Skeletal muscle satellite cell (primary cell): Measurements from ENCODE around the gene SORL1.
"Not testable (repeated sequence)": the region's sequence is repeated elsewhere in the genome, so short reads cannot be mapped to it uniquely, and the experiment has no call there.

Experiments used
- H3K27me3 ChIP-seq: 2 replicates; pipeline ENCODE4 v1.7.0; 2013; ENCODE audit warnings: low read length; ENCODE audit not compliant: control insufficient read depth, insufficient read depth
- H3K36me3 ChIP-seq: 2 replicates; pipeline ENCODE4 v1.7.0; 2013; ENCODE audit warnings: mild to moderate bottlenecking, control low read depth, low read length; ENCODE audit not compliant: insufficient read depth
- H3K4me1 ChIP-seq: 2 replicates; pipeline ENCODE4 v1.7.0; 2013; ENCODE audit warnings: low read length; ENCODE audit not compliant: control insufficient read depth, insufficient read depth
- H3K4me2 ChIP-seq: 2 replicates; pipeline ENCODE4 v1.7.0; 2013; ENCODE audit warnings: mild to moderate bottlenecking, low read length
- H3K4me3 ChIP-seq: 2 replicates; pipeline ENCODE4 v1.7.0; 2013; ENCODE audit warnings: low read length
- H3K9ac ChIP-seq: 2 replicates; pipeline ENCODE4 v1.7.0; 2013; ENCODE audit warnings: mild to moderate bottlenecking, low read depth, low read length, moderate library complexity
- H3K9me3 ChIP-seq: replicated peaks from 2 replicates; pipeline ENCODE4 v1.7.0; 2013; ENCODE audit warnings: mild to moderate bottlenecking, control low read depth, low read length

The SORL1 gene

GRCh38 chr11:121500717-121501116 is 48.6 kb downstream of the SORL1 start:
- Histone ChIP-seq H3K9ac (no peak overlapping the region), H3K4me2 (no peak overlapping the region), H3K4me1 (no peaks in the 10 kb centered on the region), H3K4me3 (no peak overlapping the region), H3K9me3 (no peaks in the 10 kb centered on the region), H3K36me3 (no peaks in the 10 kb centered on the region), H3K27me3 (peaks cover 14% of the 10 kb centered on the region)

DNA sequence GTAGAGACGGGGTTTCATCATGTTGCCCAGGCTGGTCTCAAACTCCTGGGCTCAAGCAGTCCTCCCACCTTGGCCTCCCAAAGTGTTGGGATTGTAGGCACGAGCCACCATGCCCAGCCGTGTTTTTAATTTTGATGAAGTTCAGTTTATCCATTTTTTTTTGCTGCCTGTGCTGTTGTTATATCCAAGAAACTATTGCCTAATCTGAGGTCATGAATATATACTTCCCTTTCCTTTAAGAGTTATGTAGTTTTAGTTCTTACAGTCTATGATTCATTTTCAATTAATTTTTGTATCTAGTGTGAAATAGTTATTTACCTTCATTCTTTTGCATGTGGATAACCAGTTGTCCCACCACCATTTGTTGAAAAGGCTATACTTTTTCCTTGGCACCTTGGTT is 50.9 kb downstream of the SORL1 start:
- H3K4me2 ChIP-seq: no peak overlapping the region
- H3K36me3 ChIP-seq: no peaks in the 10 kb centered on the region
- no peaks in the 10 kb centered on the region for H3K4me1 ChIP-seq
- no peak overlapping the region for H3K4me3 ChIP-seq
- no peak overlapping the region for H3K9ac ChIP-seq
- no peaks in the 10 kb centered on the region for H3K9me3 ChIP-seq
- no peaks in the 10 kb centered on the region for H3K27me3 ChIP-seq

DNA sequence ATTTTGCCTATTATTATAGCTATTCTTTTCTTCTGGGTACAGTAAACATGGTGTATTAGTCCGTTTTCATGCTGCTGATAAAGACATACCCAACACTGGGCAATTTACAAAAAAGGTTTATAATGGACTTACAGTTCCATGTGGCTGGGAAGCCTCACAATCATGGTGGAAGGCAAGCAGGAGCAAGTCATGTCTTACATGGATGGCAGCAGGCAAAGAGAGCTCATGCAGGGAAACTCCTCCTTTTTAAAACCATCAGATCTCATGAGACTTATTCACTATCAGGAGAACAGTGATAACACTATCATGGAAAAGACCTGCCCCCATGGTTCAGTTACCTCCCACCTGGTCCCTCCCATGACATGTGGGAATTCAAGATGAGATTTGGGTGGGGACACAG is 54.1 kb downstream of the SORL1 start:
- H3K36me3 ChIP-seq, H3K4me1 ChIP-seq, H3K4me3 ChIP-seq, H3K9ac ChIP-seq, H3K9me3 ChIP-seq, H3K4me2 ChIP-seq: not testable (repeated sequence)
- peaks cover 11% of the 10 kb centered on the region for H3K27me3 ChIP-seq

DNA sequence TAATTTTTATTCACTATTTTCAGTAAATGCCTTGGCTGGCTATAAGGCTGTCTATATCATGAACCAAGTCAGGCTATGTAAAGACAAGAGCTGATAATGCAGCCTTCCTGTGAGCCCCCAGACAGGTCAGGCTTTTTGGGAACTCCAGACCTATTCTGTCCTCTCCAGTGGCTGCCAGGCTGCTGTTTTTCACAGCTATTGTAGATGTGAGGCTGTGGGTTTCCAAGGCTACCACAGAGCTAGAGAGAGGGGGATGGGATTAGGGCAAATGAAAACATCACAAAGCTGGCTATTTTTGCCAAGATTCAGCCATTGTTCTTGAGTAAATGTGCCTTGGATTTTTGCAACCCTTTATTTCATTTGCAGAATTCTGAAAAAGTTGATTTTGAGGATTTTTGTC is 56.3 kb downstream of the SORL1 start:
- H3K27me3 ChIP-seq: peaks cover 25% of the 10 kb centered on the region
- no peak overlapping the region for H3K4me3 ChIP-seq
- H3K9ac ChIP-seq: no peak overlapping the region
- H3K9me3 ChIP-seq: no peaks in the 10 kb centered on the region
- no peak overlapping the region for H3K4me2 ChIP-seq
- H3K36me3 ChIP-seq: no peaks in the 10 kb centered on the region
- no peaks in the 10 kb centered on the region for H3K4me1 ChIP-seq

DNA sequence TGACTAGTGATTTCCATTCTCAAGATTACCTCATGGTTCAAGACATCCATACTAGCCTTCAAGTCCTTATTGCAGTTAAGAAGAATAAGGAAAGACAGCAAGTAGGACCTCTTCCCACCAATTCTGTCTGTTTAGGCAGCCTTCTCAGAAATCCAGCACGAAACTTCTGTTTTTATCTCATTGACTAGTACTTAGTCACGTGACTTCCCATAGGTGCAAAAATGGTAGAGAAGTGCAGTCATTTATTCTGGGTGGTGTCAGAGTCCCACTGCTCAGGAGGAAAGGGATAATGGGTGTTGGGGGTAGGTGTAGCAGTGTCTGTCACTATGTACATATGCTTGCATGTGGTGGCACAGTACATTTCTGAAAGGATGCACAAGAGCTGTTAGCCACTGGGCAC is 58.3 kb downstream of the SORL1 start:
- Histone ChIP-seq H3K4me3 (no peak overlapping the region), H3K9me3 (no peaks in the 10 kb centered on the region), H3K36me3 (no peaks in the 10 kb centered on the region), H3K27me3 (peaks cover 25% of the 10 kb centered on the region), H3K4me1 (no peaks in the 10 kb centered on the region), H3K4me2 (no peak overlapping the region), H3K9ac (no peak overlapping the region)

- no peak overlapping the region for H3K4me3 ChIP-seq
- H3K4me1 ChIP-seq: no peaks in the 10 kb centered on the region
- no peaks in the 10 kb centered on the region for H3K36me3 ChIP-seq
Measured at GRCh38 chr11:121512468-121513465, 60.7 kb downstream of the SORL1 start.

GRCh38 chr11:121513807-121514206 is 61.7 kb downstream of the SORL1 start:
- no peak overlapping the region for H3K9ac ChIP-seq
- peaks cover 25% of the 10 kb centered on the region for H3K27me3 ChIP-seq
- H3K4me1 ChIP-seq: no peaks in the 10 kb centered on the region
- no peaks in the 10 kb centered on the region for H3K36me3 ChIP-seq
- H3K9me3 ChIP-seq: no peaks in the 10 kb centered on the region
- H3K4me3 ChIP-seq: no peak overlapping the region
- no peak overlapping the region for H3K4me2 ChIP-seq

More at GRCh38 chr11:121512468-121513465, 60.7 kb downstream of the SORL1 start:
- no peaks in the 10 kb centered on the region for H3K9me3 ChIP-seq
- H3K4me2 ChIP-seq: no peak overlapping the region
- H3K9ac ChIP-seq: no peak overlapping the region
- H3K27me3 ChIP-seq: peaks cover 25% of the 10 kb centered on the region

DNA sequence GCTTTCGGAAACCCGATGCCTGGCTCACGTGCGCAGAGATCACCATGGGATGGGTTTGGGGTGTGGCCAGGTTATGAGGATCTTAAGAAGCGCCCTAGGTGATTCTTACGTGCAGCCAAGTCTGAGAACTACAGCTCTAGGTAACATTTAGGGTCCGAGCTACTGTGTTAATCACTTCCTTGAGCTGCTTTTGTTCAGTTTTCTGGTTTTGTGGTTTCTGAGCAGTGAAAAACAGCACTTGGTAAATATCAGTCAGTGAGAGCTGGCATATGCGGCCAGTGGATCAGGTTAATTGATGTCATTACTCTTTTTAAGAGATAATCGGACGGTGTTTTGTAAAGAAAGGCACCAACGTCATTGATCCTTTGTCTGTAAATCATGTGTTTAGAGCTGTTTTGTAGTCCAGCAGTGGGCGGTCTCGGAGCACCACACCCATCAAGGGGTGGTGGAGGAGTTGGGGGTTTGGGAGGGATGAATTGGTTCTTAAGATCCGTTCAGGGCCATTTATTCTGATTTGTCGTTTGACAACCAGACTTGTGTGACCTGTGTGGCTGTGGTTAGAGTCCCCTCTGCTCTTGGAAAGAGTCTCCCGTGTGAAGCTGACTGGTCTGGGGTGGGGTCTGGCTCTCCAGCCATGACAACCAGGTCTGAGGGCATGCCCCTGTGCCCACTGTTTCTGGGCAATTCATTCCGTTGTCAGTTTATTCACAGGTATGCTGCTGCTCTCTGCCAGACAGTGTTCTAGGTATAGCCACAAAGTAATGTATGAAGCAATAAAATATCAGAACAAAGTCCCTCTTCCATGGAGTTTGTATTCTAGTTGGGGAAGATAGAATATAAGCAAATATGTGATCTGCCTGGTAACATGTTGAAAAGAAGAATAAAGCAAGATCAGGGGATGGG is 62.6 kb downstream of the SORL1 start:
- Histone ChIP-seq H3K9me3 (no peaks in the 10 kb centered on the region), H3K4me2 (no peak overlapping the region), H3K27me3 (peaks cover 23% of the 10 kb centered on the region), H3K36me3 (no peaks in the 10 kb centered on the region), H3K4me3 (no peak overlapping the region), H3K9ac (no peak overlapping the region), H3K4me1 (no peaks in the 10 kb centered on the region)

DNA sequence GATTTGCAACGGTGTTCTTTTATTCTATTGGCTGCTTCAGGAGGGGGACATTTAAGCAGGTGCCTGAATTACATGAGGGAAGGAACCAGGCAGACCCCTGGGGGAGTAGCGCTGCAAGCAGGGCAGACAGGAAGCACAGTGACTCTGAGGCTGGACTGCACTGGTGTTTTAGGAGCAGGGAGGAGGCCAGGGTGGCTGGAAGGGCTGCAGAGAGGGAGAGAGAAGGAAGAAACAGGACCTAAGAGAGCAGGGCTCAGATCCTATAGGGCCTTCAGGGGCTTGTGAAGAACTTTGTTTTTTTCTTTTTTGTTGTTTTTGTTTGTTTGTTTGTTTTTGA is 63.2 kb downstream of the SORL1 start:
- no peaks in the 10 kb centered on the region for H3K36me3 ChIP-seq
- no peak overlapping the region for H3K9ac ChIP-seq
- no peaks in the 10 kb centered on the region for H3K9me3 ChIP-seq
- no peaks in the 10 kb centered on the region for H3K4me1 ChIP-seq
- H3K4me2 ChIP-seq: no peak overlapping the region
- no peak overlapping the region for H3K4me3 ChIP-seq
- peaks cover 19% of the 10 kb centered on the region for H3K27me3 ChIP-seq

- Histone ChIP-seq H3K27me3 (peaks cover 7% of the 10 kb centered on the region), H3K4me2 (no peak overlapping the region), H3K4me1 (no peaks in the 10 kb centered on the region), H3K9me3 (no peaks in the 10 kb centered on the region), H3K4me3 (no peak overlapping the region), H3K9ac (no peak overlapping the region), H3K36me3 (no peaks in the 10 kb centered on the region)
Measured at GRCh38 chr11:121517996-121518395, 65.9 kb downstream of the SORL1 start.

DNA sequence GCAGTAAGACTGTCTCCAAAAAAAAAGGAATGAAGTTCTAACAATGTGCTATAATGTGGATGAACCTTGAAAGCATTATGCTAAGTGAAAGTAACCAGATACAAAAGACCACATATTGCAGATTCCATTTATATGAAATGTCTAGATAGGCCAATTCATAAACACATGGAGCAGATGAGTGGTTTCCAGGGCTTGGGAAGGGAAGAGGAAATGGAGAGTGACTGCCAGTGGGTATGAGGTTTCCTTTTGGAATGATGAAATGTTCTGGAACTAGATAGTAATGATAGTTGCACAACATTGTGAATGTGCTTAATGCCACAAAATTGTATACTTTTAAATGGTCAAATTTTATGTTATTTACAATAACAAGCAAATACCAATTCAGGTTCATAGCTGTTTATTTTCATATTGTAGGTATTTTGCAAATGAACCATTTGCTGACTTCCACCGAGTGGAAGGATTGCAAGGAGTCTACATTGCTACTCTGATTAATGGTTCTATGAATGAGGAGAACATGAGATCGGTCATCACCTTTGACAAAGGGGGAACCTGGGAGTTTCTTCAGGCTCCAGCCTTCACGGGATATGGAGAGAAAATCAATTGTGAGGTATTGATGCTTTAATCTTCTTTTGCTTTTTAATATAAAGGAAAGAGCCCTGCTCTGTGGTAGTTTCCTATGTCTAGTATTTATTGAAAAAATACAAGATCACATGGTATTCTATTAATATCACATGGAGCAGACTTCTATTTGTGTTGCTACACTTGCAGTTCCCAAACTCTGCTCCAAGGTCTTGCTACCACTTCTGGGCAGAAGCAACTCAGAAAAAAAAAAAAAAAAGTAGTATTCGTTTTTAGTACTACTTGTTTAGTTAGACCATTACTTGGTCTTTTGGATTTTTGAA is 68.4 kb downstream of the SORL1 start:
- no peak overlapping the region for H3K9ac ChIP-seq
- H3K4me3 ChIP-seq: no peak overlapping the region
- no peak overlapping the region for H3K4me2 ChIP-seq
- H3K4me1 ChIP-seq: no peaks in the 10 kb centered on the region
- no peaks in the 10 kb centered on the region for H3K36me3 ChIP-seq
- peaks cover 11% of the 10 kb centered on the region for H3K27me3 ChIP-seq
- peaks cover under 1% of the 10 kb centered on the region for H3K9me3 ChIP-seq
